Measurements from ENCODE around the gene DENND1A. TPM values are rescaled to one million over a fixed set of nuclear protein-coding genes. Genes with fewer than 3 reads are reported as not detected.

DENND1A gene
- total RNA-seq, 1 experiment from 2014 or later = 23.5 TPM

DNA sequence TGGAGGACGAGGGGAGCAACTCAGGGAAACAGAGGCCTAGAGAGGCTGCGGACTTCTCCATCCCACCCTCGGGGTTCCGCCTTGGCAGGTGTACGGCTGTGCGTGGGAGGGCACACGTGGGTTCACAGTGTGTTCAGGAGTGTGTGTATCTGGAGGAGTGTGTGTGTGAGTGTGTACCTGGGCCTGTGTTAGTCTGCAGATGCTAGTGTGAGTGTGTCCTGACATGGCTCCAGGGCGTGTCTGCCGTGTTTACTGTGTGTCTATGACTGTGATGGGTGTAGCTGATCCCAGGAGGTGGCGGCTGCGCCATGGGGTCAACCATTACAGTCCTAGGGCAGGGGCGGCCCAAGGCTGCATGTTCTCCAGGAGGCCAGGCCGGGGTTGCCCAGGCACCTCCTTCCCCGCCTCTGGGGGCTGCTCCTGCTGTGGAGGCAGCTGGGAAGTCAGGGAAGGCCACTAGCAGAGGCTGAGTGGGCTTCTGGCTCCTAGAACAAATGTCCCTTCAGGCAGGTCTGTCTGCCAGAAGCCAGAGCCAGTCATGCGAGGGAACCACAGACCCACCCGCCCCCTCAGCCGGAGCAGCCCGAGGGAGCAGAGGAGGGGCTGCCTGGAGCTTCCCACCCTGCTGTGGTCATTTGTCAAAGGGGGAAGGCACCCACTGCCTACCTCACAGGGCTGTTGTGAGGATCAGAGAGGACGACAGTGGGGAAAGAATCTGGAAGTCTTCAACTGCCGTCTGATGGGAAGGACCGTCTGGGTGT is 552.5 kb downstream of the DENND1A start (continued):
- TF ChIP-seq SMAD4 (CRISPR knock-in tag; IDR thresholded peaks at IDR 0.05) (no peak), NR1H2 (CRISPR knock-in tag; IDR thresholded peaks at IDR 0.05) (no peak), ZBTB21 (CRISPR knock-in tag; IDR thresholded peaks at IDR 0.05; ENCODE audit: borderline replicate concordance) (no peak), SMAD3 (CRISPR knock-in tag; IDR thresholded peaks at IDR 0.05; ENCODE audit: borderline replicate concordance) (no peak), ELF4 (CRISPR knock-in tag; IDR thresholded peaks at IDR 0.05; ENCODE audit: low read depth) (no peak), NR3C1 (CRISPR knock-in tag; conservative IDR thresholded peaks at IDR 0.05; ENCODE audit: low read depth) (no peak), JUN (CRISPR knock-in tag; IDR thresholded peaks at IDR 0.05) (no peak), GTF2I (CRISPR knock-in tag; conservative IDR thresholded peaks at IDR 0.05) (no peak), GABPB1 (CRISPR knock-in tag; IDR thresholded peaks at IDR 0.05) (no peak)
- TF ChIP-seq, protein P1, sequence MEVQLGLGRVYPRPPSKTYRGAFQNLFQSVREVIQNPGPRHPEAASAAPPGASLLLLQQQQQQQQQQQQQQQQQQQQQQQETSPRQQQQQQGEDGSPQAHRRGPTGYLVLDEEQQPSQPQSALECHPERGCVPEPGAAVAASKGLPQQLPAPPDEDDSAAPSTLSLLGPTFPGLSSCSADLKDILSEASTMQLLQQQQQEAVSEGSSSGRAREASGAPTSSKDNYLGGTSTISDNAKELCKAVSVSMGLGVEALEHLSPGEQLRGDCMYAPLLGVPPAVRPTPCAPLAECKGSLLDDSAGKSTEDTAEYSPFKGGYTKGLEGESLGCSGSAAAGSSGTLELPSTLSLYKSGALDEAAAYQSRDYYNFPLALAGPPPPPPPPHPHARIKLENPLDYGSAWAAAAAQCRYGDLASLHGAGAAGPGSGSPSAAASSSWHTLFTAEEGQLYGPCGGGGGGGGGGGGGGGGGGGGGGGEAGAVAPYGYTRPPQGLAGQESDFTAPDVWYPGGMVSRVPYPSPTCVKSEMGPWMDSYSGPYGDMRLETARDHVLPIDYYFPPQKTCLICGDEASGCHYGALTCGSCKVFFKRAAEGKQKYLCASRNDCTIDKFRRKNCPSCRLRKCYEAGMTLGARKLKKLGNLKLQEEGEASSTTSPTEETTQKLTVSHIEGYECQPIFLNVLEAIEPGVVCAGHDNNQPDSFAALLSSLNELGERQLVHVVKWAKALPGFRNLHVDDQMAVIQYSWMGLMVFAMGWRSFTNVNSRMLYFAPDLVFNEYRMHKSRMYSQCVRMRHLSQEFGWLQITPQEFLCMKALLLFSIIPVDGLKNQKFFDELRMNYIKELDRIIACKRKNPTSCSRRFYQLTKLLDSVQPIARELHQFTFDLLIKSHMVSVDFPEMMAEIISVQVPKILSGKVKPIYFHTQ (CRISPR knock-in tag; IDR thresholded peaks at IDR 0.05) = no peak

- DNase-seq (ENCODE audit: low spot score) (no peak), ATAC-seq (no peak)
- Mint-ChIP-seq H3K36me3 (no peaks in the 10 kb centered on the region), H3K27ac (no peak overlapping the region), H3K4me1 (peaks cover 14% of the 10 kb centered on the region), H3K4me3 (no peak overlapping the region), H3K27me3 (ENCODE audit: low read depth) (peaks cover 35% of the 10 kb centered on the region), H3K9me3 (no peaks in the 10 kb centered on the region)
- ChIA-PET CTCF (interaction anchor here (0.5 to 2.5 kb wide), 6 partner anchors 10 to 664 kb away, joined by 3 to 9 read pairs (median 4); no protein-coding TSS in a partner anchor), POLR2A (no interaction called here)
- TF ChIP-seq GTF2I (CRISPR knock-in tag; conservative IDR thresholded peaks at IDR 0.05) (no peak), E2F5 (CRISPR knock-in tag; IDR thresholded peaks at IDR 0.05) (no peak), KAT7 (CRISPR knock-in tag; IDR thresholded peaks at IDR 0.05; ENCODE audit: borderline replicate concordance) (no peak), ZNF281 (CRISPR knock-in tag; IDR thresholded peaks at IDR 0.05) (no peak), FOXP1 (CRISPR knock-in tag; IDR thresholded peaks at IDR 0.05; ENCODE audit: borderline replicate concordance) (no peak), TCF7 (CRISPR knock-in tag; IDR thresholded peaks at IDR 0.05; ENCODE audit: low read depth) (no peak)
- TF ChIP-seq, protein P2, sequence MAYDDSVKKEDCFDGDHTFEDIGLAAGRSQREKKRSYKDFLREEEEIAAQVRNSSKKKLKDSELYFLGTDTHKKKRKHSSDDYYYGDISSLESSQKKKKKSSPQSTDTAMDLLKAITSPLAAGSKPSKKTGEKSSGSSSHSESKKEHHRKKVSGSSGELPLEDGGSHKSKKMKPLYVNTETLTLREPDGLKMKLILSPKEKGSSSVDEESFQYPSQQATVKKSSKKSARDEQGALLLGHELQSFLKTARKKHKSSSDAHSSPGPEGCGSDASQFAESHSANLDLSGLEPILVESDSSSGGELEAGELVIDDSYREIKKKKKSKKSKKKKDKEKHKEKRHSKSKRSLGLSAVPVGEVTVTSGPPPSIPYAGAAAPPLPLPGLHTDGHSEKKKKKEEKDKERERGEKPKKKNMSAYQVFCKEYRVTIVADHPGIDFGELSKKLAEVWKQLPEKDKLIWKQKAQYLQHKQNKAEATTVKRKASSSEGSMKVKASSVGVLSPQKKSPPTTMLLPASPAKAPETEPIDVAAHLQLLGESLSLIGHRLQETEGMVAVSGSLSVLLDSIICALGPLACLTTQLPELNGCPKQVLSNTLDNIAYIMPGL (CRISPR knock-in tag; IDR thresholded peaks at IDR 0.05) = no peak
- TF ChIP-seq, protein P3, sequence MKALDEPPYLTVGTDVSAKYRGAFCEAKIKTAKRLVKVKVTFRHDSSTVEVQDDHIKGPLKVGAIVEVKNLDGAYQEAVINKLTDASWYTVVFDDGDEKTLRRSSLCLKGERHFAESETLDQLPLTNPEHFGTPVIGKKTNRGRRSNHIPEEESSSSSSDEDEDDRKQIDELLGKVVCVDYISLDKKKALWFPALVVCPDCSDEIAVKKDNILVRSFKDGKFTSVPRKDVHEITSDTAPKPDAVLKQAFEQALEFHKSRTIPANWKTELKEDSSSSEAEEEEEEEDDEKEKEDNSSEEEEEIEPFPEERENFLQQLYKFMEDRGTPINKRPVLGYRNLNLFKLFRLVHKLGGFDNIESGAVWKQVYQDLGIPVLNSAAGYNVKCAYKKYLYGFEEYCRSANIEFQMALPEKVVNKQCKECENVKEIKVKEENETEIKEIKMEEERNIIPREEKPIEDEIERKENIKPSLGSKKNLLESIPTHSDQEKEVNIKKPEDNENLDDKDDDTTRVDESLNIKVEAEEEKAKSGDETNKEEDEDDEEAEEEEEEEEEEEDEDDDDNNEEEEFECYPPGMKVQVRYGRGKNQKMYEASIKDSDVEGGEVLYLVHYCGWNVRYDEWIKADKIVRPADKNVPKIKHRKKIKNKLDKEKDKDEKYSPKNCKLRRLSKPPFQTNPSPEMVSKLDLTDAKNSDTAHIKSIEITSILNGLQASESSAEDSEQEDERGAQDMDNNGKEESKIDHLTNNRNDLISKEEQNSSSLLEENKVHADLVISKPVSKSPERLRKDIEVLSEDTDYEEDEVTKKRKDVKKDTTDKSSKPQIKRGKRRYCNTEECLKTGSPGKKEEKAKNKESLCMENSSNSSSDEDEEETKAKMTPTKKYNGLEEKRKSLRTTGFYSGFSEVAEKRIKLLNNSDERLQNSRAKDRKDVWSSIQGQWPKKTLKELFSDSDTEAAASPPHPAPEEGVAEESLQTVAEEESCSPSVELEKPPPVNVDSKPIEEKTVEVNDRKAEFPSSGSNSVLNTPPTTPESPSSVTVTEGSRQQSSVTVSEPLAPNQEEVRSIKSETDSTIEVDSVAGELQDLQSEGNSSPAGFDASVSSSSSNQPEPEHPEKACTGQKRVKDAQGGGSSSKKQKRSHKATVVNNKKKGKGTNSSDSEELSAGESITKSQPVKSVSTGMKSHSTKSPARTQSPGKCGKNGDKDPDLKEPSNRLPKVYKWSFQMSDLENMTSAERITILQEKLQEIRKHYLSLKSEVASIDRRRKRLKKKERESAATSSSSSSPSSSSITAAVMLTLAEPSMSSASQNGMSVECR (CRISPR knock-in tag; IDR thresholded peaks at IDR 0.05; ENCODE audit: borderline replicate concordance) = no peak
Measured at GRCh38 chr9:123376218-123377071, 553.5 kb downstream of the DENND1A start.
